Lung (tissue), 12 donors: ENCODE measurements around the gene SLAIN2. TPM values are rescaled to one million over a fixed set of nuclear protein-coding genes. Genes with fewer than 3 reads are reported as not detected.

ENCODE experiments used
- ATAC-seq: fragments of 200-7000 bp; cut with Tn5 transposase; one replicate; pipeline ENCODE4 v1.9.1; 2020; ENCODE audit warnings: moderate number of reproducible peaks; ENCODE audit not compliant: insufficient read depth, low FRiP score
- DNase-seq, 3 donors: peaks; one replicate each; pipeline ENCODE4 v3.0.0-alpha.2; 2013 to 2017
- H3K27ac ChIP-seq, 2 donors: one replicate each; pipeline ENCODE4 v1.5.1; 2013; ENCODE audit warnings: mild to moderate bottlenecking in 2 of 2, moderate library complexity in 2 of 2, control low read depth in 1 of 2, inconsistent platforms in 1 of 2, low read depth in 1 of 2, low read length in 1 of 2
- H3K27me3 ChIP-seq, 3 donors: one replicate each; pipeline ENCODE4 v1.5.1; 2013; ENCODE audit warnings: low read length in 2 of 3; ENCODE audit not compliant: control insufficient read depth in 3 of 3, insufficient read depth in 3 of 3
- H3K36me3 ChIP-seq, 4 donors: one replicate each; pipeline ENCODE4 v1.5.1; 2013; ENCODE audit warnings: low read length in 4 of 4, mild to moderate bottlenecking in 1 of 4, moderate library complexity in 1 of 4; ENCODE audit not compliant: control insufficient read depth in 4 of 4, insufficient read depth in 4 of 4
- H3K4me1 ChIP-seq, 5 donors: one replicate each; pipeline ENCODE4 v1.5.1; 2013; ENCODE audit warnings: low read length in 5 of 5, mild to moderate bottlenecking in 2 of 5, moderate library complexity in 1 of 5; ENCODE audit not compliant: control insufficient read depth in 5 of 5, insufficient read depth in 5 of 5
- H3K4me3 ChIP-seq: one replicate; pipeline ENCODE4 v1.5.1; 2013; ENCODE audit warnings: mild to moderate bottlenecking, control low read depth, moderate library complexity
- H3K9ac ChIP-seq, 2 donors: one replicate each; pipeline ENCODE4 v1.5.1; 2013; ENCODE audit warnings: low read length in 2 of 2, control low read depth in 1 of 2; ENCODE audit not compliant: insufficient read depth in 1 of 2
- H3K9me3 ChIP-seq, 4 donors: one replicate each; pipeline ENCODE4 v1.5.1; 2013; ENCODE audit warnings: low read length in 3 of 4, mild to moderate bottlenecking in 1 of 4, moderate library complexity in 1 of 4; ENCODE audit not compliant: control insufficient read depth in 4 of 4, insufficient read depth in 3 of 4
- WGBS, 2 donors: extraction: QIAGEN DNeasy Blood & Tissue Kit; methylation state at CpG; one replicate each; pipeline ENCODE4 v1.1.7; 2013; 5-methylcytosine and 5-hydroxymethylcytosine counted together
- polyA plus RNA-seq, 2 donors: library from polyadenylated mRNA; stranded (reverse); fragments of 200-250 nt; gene quantifications; one replicate each; pipeline ENCODE4 v1.2.1, GENCODE V29; 2013
- total RNA-seq, 2 donors: library from RNA; depleted of rRNA in 1 of 2; stranded (reverse); fragments of >200 nt in 1 of 2; gene quantifications; one replicate each; pipeline ENCODE4 v1.2.1, GENCODE V29; 2014 to 2021
- TF ChIP-seq, protein P1 (sequence below): IDR thresholded peaks from 2 replicates; pipeline ENCODE4 v1.5.1; 2012; ENCODE audit warnings: mild to moderate bottlenecking; ENCODE audit errors: control extremely low read depth, extremely low read depth
- donor health status: control.
- donor health status: control.
- donor health status: Bipolar disorder and iron deficiency.
- donor health status: healthy.
- donor health status: DM: yes; HTN: yes; CAD: no.

Gene SLAIN2
- total and polyA plus RNA-seq, 4 donors: 17.8 to 62.8 (median 42.0) TPM

DNA sequence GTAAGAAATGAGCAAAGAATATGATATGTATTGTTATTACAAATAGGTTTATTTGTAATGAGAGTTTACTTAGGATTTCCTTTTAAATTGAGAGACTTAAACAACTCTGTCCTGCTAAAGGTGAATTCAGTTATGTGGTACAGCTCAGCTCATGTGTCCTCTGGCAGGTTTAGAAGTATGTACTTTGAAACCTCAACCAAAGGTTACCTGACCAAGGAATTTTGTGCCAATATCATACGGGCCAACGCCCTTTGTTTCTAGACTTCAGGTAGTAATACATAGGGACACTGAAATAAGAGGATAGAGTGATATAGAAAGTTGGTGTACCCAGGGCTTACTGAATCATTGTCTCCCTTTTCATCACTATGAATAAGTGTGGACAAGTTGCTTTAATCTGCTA lies 25.7 kb downstream of the SLAIN2 start:
- no peaks in the 10 kb centered on the region for H3K27me3 ChIP-seq
- no peak overlapping the region for H3K27ac ChIP-seq
- H3K9ac ChIP-seq: no peak overlapping the region
- peaks cover 0 to 5% (median 0%) of the 10 kb centered on the region in 5 donors for H3K4me1 ChIP-seq
- H3K36me3 ChIP-seq: peaks cover 0 to 4% (median 0%) of the 10 kb centered on the region in 4 donors
- DNase-seq (no peak), ATAC-seq (no peak)
- WGBS, 2 donors: 78 to 97% methylated on average over 2 of the region's 2 CpGs
- no peaks in the 10 kb centered on the region for H3K9me3 ChIP-seq
- TF ChIP-seq, protein P1, sequence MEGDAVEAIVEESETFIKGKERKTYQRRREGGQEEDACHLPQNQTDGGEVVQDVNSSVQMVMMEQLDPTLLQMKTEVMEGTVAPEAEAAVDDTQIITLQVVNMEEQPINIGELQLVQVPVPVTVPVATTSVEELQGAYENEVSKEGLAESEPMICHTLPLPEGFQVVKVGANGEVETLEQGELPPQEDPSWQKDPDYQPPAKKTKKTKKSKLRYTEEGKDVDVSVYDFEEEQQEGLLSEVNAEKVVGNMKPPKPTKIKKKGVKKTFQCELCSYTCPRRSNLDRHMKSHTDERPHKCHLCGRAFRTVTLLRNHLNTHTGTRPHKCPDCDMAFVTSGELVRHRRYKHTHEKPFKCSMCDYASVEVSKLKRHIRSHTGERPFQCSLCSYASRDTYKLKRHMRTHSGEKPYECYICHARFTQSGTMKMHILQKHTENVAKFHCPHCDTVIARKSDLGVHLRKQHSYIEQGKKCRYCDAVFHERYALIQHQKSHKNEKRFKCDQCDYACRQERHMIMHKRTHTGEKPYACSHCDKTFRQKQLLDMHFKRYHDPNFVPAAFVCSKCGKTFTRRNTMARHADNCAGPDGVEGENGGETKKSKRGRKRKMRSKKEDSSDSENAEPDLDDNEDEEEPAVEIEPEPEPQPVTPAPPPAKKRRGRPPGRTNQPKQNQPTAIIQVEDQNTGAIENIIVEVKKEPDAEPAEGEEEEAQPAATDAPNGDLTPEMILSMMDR: no peak
- no peak overlapping the region for H3K4me3 ChIP-seq

- Histone ChIP-seq H3K4me3 (no peak overlapping the region), H3K4me1 (peaks cover 0 to 4% (median 0%) of the 10 kb centered on the region in 5 donors), H3K9ac (no peak overlapping the region), H3K27me3 (no peaks in the 10 kb centered on the region), H3K36me3 (peaks cover 0 to 4% (median under 1%) of the 10 kb centered on the region in 4 donors), H3K27ac (no peak overlapping the region), H3K9me3 (no peaks in the 10 kb centered on the region)
- no peak for DNase-seq
- ATAC-seq: no peak
- TF ChIP-seq, protein P1: no peak
Observed at GRCh38 chr4:48368389-48368788, 27.1 kb downstream of the SLAIN2 start.

DNA sequence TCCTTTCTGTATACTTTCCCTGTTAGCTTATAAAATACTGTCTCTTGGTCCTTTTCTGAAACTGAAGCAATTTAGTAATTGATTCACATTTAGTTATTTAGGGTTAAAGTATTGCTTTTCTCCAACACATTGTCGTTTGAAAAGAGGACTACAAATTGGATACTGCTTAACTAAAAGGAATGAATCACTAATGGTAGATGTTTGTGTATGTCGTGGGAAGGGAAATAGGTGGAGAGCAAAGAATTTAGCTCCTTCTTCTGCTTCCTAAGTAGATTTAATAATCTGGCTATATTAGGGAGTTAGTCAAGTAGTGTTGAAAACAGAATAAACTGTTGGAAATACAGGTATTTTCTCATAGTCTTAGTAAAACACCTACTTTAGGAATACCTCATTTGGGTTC lies 27.9 kb downstream of the SLAIN2 start:
- H3K36me3 ChIP-seq: peaks cover 0 to 4% (median under 1%) of the 10 kb centered on the region in 4 donors
- peaks cover 0 to 4% (median 0%) of the 10 kb centered on the region in 5 donors for H3K4me1 ChIP-seq
- H3K9me3 ChIP-seq: no peaks in the 10 kb centered on the region
- ATAC-seq: no peak
- no peak overlapping the region for H3K4me3 ChIP-seq
- DNase-seq: no peak
- WGBS, 2 donors: 14 to 21% methylated on average over 2 of the region's 2 CpGs
- TF ChIP-seq, protein P1: no peak
- H3K27me3 ChIP-seq: no peaks in the 10 kb centered on the region
- no peak overlapping the region for H3K9ac ChIP-seq
- H3K27ac ChIP-seq: no peak overlapping the region

GRCh38 chr4:48369771-48370170 lies 28.4 kb downstream of the SLAIN2 start:
- Histone ChIP-seq H3K27me3 (no peaks in the 10 kb centered on the region), H3K27ac (no peak overlapping the region), H3K9me3 (no peaks in the 10 kb centered on the region), H3K36me3 (peaks cover 0 to 4% (median under 1%) of the 10 kb centered on the region in 4 donors), H3K4me3 (no peak overlapping the region), H3K9ac (no peak overlapping the region), H3K4me1 (peaks cover 0 to 7% (median 0%) of the 10 kb centered on the region in 5 donors)
- DNase-seq: no peak
- ATAC-seq: no peak
- TF ChIP-seq, protein P1: no peak
- 88 to 91% methylated on average over 2 of the region's 2 CpGs for WGBS, 2 donors
